Stimulated activated CD4-positive, alpha-beta T cell treated with anti-CD3 and anti-CD28 coated beads, Interleukin-1b, Interleukin-23, amount 100 ng/mL, for 24 hours (primary cell): Measurements from ENCODE around the gene TTLL8.

Source experiments
- DNase-seq, 4 experiments: peaks; one replicate each; pipeline ENCODE4 v3.0.0-alpha.2; 2020; ENCODE audit warnings: low read depth in 4 of 4, low spot score in 1 of 4

TTLL8 gene

DNA sequence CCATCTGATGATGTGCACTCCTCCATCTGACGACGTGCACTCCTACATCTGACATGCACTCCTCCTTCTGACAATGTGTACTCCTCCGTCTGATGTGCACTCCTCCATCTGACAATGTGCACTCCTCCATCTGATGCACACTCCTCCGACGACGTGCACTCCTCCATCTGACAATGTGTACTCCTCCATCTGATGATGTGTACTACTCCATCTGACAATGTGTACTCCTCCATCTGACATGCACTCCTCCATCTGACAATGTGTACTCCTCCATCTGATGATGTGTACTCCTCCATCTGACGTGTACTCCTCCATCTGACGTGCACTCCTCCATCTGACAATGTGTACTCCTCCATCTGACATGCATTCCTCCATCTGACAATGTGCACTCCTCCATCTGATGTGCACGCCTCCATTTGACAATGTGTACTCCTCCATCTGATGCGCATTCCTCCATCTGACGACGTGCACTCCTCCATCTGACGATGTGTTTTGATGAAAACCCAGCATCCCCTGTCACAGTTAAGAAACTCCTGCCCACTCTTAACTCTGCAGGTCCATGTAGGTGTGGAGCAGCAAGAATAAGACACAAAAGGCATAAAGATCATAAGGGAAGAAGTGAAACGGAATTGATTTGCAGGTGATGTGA is 35.8 kb downstream of the TTLL8 start:
- DNase-seq = no peak

DNA sequence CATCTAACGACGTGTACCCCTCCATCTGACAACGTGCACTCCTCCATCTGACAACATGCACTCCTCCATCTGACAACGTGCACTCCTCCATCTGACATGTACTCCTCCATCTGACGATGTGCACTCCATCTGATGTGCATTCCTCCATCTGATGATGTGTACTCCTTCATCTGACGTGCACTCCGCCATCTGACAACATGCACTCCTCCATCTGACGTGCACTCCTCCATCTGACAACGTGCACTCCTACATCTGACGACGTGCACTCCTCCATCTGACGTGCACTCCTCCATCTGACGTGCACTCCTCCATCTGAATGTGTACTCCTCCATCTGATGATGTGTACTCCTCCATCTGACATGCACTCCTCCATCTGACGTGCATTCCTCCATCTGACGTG is 37.5 kb downstream of the TTLL8 start:
- DNase-seq = no peak

GRCh38 chr22:50019316-50019715 is 38.8 kb downstream of the TTLL8 start:
- DNase-seq = no peak

DNA sequence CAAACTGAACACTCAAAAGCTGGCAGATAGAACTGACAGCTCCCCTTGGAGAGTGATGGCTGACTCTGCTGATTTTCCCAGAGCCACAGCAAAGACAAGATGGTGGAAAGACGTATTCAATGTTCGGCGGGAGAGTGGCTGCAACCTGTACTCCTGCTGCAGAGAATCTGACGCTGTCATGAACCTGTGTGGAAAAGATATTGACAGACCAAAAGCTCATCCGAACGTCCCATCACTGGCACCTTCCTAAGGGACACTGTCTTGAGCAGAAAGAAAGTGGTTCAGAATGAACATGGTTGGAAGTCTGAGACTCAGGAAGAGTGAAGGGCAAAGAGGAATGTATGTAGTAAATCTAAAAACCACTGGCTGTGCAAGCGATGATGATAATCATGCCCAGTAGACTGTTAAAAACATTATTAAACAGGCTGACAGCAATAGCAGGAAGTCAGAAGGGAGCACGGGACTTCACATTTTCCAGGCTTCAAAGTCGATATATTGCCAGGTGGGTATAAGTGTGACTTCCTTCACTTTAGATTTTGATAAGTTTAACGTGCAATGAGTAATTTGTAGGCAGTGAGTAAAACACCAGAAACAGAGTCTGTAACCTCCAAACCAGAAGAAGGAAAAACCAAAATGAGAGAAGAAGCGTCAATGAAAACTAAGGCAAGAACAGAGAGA is 39.4 kb downstream of the TTLL8 start:
- no peak for DNase-seq

DNA sequence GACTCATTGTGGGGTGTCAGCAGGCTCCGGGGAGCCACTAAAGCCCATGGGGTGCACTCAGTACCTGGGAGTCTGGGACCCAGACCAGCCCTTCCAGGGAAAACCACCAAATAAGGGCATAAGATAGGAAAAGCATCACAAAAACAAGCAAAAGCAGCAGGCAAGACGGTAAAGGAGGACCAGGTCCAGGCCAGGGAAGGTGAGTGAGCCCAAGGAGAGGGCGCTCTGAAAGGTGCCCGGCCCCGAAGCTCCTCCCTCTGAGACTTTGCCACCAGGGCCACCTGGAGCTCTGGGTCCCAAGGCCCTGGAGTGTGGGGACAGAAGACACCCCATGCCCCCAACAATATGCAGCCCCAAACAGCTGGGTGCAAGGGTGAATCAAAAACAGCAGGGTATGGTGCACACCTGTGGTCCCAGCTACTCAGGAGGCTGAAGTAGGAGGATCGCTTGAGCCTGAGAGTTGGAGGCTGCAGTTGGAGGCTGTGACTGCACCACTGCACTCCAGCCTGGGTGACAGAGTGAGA is 40.3 kb downstream of the TTLL8 start:
- no peak for DNase-seq

DNA sequence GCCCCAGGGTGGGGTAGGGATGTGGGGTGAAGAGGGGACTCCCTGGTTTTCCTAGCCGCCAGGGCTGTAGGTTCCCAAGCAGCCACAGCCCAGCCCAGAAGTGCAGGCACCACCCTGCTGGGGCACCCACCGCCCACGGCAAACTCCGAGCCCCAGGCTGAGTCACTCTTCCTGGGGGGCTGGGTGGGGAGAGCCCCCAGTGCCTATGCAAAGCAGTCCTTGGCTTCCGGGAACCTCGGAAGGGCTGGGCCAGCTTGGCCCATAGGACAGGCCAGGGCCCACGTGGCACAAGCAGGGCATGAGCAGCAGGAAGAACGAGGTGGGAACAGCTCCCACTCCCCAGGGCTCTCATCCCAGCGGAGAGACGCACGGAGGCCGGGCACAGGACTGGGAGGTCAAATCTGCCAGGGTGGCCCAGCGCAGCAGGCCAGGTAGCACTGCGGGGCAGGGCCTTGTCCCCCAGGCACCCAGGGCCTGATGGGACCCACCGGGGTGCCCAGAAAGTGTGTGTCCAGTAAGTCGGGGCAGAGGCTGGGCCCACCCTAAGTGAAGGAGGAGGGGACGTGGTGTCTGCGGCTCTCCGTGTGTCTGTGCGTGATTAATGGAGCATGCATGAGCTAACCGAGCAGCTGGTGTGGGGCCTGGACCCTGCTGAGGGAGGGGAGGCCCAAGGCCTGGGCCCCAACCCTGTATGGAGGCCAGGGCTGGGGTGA is 41.0 kb downstream of the TTLL8 start:
- DNase-seq = peak in 3 of 4 experiments; percentile 60 to 85 (median 64)

DNA sequence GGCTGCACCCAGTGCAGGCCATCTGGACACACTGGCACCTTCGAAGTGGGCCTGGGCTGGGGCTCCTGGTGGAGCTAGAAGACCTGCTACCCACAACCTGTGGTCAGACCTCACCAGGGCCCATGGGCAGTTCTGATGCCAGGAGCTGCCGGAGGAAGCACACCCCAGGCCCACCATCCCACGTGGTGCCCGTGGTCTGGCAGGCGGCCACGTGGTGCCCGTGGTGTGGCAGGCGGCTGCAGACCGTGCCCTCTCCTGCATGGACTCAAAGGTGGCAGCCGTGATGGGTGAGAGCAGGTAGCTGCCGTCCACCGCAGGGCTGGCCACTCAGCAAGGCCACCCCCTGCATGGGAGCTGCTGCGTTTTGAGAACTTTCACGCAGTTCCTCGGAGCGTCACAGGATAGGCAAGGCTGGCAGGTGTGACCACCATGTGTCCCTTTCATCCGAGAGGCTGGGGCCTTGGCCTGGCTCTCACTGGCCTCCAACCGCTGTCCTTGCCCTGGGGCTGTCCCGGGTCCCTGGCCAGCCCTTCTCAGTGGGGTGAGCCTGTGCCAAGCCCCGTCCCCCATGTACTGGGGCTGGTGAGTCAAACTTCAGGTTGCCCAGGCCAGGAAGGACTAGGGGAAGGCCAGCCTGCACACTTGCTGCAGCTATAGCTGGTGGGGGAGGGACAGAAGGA is 41.6 kb downstream of the TTLL8 start:
- no peak for DNase-seq

GRCh38 chr22:50015451-50016307 is 42.4 kb downstream of the TTLL8 start:
- DNase-seq = no peak

GRCh38 chr22:50014655-50015401 is 43.3 kb downstream of the TTLL8 start:
- no peak for DNase-seq

- no peak for DNase-seq
Observed at GRCh38 chr22:50014053-50014501, 44.0 kb downstream of the TTLL8 start.

DNA sequence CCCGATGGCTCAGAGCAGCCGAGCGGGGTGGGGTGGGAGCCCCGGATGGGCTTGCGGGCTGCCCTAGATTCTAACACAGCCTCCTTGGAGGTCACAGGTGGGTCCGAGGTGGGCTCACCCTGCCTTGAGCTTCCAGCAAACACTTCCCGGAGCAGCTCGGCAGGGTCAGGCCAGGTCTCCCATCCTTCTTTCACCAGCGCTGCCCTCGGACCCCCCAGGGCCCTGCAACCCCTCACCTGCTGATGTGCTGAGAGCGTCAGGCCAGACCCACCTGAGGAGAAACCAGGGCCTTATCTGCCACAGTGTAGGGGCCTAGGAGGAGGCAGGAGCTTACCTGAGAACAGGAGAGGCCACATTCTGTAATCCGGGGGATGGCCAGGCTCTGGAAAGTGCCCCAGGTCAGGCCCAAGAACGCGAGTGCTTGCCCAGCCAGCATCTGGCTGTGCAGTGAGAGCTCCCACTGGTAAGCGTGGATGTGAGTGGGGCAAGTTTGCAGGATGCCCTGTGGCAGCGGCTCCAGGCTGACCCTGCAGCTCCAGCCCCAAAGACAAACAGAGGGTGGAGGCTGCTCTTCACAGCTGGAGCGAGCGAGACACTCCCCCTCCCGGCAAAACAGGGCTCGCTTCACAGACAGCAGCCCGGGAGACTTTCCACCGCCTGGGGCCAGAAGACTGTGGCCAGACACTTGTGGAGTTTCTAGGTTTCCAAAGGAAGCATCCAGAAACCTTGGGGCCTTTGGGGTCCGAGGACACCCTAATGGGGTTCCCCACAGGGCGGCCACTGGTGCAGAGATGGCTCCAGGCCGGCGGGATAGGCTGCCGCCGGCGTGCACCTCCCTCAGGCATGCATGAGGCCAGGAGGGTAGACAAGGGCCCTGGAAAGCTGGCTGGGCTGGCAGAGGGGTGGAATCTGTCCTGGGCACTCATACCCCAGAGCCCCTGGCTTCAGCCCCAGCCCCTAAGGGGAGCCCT is 45.6 kb downstream of the TTLL8 start, which contains the start of gene IL17REL:
Gene IL17REL, minus strand, starts transcription at position 555 of the 971 bp plus-strand sequence. Its CDS starts 119 bp downstream, at position 436.
- DNase-seq = no peak

DNA sequence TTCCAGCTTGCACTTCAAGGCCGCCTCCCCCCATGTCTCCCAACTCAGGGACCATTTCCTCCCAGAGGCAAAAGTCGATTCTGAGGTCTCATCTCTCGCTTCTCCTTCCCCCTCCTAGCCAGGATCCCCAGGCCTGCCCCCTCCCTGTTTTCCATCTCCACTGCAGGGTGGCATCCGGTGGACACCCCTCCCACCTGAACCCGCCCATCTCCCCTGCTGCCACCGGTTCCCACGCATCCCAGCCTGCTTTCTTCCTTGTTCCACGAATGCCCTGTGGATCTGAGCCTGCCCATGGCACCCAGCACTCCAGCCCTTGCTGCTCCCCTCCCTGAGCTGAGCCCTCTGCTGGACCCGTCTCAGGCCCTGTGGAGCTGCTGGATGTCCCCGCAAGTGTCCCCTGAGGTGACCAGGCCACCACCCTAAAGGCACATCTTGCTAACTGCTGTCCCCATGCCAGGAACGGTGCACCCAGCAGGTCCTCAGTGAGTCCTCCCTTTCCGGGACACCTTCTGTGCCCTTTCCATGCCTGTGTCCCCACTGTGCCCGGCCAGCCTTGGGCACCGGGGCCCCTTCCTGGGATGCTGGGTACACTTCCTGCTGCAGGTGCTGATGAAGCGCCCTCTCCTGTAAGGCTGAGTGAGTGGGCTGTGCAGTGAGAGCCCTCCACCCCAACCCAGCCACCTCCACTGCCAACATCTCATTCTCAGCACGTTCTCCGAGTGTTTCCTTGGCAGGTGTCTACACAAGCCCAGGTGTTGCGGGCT is 46.5 kb downstream of the TTLL8 start:
- no peak for DNase-seq

- peak in 1 of 4 experiments; percentile 39 for DNase-seq
Observed at GRCh38 chr22:50010676-50011446, 47.2 kb downstream of the TTLL8 start.

GRCh38 chr22:50009765-50010675 is 48.1 kb downstream of the TTLL8 start:
- no peak for DNase-seq

- DNase-seq = no peak
Observed at GRCh38 chr22:50009251-50009650, 48.8 kb downstream of the TTLL8 start.
